Coronary artery (tissue), 2 donors: ENCODE results near the gene MYH13.

Experiments used
- DNase-seq: peaks from one replicate; pipeline ENCODE4 v3.0.0-alpha.2; 2017; ENCODE audit warnings: low spot score
- H3K27ac ChIP-seq, 2 donors: fragments of 200-600 bp; sonication (generic); one replicate each; pipeline ENCODE4 v1.5.1; 2016 to 2019
- H3K4me3 ChIP-seq: fragments of 200-600 bp; sonication (generic); 2 replicates; pipeline ENCODE4 v1.5.1; 2016; ENCODE audit warnings: mild to moderate bottlenecking, moderate library complexity
- TF ChIP-seq, protein P1 (sequence below): fragments of 200-600 bp; sonication (generic); IDR thresholded peaks from one replicate; pipeline ENCODE4 v1.5.1; 2019; ENCODE audit warnings: antibody characterized with exemption

Gene MYH13

DNA sequence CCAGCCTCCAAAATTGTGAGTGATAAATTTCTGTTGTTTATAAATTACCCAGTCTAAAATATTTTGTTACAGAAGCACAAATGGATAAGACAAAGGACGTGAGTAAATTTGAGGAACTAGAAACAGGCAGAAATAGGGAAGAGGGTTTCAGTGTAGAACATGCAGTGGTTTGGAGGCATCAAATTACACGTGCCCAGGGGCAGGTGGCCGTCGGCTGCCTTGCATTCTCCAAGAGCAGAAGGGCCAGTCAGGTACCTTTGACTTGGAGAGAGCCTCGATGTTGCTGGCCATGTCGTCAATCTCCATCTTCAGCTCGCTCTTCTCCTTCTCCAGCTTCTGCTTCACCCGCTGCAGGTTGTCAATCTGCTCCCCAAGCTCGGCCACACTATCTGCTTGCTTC is 54.3 kb downstream of the MYH13 start:
- TF ChIP-seq, protein P1, sequence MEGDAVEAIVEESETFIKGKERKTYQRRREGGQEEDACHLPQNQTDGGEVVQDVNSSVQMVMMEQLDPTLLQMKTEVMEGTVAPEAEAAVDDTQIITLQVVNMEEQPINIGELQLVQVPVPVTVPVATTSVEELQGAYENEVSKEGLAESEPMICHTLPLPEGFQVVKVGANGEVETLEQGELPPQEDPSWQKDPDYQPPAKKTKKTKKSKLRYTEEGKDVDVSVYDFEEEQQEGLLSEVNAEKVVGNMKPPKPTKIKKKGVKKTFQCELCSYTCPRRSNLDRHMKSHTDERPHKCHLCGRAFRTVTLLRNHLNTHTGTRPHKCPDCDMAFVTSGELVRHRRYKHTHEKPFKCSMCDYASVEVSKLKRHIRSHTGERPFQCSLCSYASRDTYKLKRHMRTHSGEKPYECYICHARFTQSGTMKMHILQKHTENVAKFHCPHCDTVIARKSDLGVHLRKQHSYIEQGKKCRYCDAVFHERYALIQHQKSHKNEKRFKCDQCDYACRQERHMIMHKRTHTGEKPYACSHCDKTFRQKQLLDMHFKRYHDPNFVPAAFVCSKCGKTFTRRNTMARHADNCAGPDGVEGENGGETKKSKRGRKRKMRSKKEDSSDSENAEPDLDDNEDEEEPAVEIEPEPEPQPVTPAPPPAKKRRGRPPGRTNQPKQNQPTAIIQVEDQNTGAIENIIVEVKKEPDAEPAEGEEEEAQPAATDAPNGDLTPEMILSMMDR = no peak

DNA sequence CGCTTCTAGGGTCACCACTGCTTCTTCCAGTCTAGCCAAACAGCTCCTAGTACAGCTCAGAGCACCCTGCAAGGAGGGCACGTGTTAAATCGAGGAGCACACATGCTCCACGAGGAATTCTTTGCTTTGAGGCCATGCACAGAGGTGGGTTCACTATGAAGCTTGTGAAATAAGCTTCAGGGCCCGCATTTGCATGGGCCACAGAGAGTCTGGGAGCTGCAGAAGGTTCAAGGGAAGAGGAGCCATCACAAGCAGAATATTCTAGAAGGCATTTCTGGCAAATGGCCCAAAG is 55.3 kb downstream of the MYH13 start:
- H3K27ac ChIP-seq = no peak overlapping the region
- no peak for DNase-seq
- TF ChIP-seq, protein P1 = no peak
- H3K4me3 ChIP-seq = no peak overlapping the region

More for the DNA sequence above, 54.3 kb downstream of the MYH13 start:
- no peak for DNase-seq
- Histone ChIP-seq H3K4me3 (no peak overlapping the region), H3K27ac (no peak overlapping the region)

DNA sequence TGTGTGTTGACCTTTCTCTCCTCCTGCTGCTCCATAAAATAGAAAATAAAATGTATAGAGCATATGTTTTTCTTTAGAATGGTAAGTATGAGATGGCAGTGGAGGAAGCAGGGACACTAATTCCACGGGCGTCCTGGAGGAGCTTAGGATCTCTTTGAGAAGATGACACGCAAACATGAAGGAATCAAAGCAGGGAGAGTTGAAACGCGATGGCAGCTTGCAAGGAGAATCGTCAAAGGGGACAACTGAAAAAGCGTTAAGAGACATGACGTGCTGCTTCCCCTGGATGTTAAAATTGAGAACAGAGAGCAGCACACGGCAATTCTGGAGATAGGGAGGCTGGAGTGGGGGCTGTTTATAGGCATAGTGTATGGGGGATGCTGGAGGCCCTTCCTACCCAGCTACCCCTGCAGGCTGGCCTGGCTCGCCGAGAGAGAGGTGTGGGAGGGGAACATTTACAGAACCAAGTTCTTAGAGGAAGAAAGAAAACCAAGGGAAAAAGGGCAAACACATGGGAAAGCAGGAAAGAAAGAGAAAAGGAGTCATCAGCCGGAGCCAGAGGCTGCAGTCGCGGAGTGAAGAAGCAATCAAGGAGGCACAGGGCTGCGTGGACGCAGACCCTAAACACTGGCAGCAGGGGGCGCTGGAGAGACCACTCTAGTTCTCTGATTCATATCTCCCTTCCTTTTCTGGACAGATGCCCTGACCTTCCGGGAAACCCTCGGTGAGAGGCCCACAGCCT is 55.8 kb downstream of the MYH13 start:
- Histone ChIP-seq H3K27ac (no peak overlapping the region), H3K4me3 (no peak overlapping the region)
- DNase-seq = no peak
- TF ChIP-seq, protein P1 = peak; percentile 29

DNA sequence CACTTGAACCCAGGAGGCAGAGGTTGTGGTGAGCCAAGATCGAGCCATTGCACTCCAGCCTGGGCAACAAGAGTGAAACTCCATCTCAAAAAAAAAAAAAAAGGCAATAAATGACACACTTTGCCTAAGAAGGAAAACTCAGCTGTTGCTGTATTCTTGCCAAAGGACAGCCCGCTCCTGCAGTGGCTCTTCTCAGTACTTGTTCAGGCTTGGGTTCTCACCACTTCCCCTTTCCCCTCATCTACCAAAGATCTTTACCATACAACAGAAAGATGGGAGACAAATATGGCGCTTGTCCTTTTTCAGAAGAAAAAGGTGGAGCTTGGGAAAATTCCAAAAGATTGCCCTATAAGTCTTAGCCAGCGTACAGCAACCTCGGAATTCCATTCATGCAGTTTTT is 58.5 kb downstream of the MYH13 start:
- H3K27ac ChIP-seq = no peak overlapping the region
- H3K4me3 ChIP-seq = no peak overlapping the region
- TF ChIP-seq, protein P1 = no peak
- DNase-seq = no peak

DNA sequence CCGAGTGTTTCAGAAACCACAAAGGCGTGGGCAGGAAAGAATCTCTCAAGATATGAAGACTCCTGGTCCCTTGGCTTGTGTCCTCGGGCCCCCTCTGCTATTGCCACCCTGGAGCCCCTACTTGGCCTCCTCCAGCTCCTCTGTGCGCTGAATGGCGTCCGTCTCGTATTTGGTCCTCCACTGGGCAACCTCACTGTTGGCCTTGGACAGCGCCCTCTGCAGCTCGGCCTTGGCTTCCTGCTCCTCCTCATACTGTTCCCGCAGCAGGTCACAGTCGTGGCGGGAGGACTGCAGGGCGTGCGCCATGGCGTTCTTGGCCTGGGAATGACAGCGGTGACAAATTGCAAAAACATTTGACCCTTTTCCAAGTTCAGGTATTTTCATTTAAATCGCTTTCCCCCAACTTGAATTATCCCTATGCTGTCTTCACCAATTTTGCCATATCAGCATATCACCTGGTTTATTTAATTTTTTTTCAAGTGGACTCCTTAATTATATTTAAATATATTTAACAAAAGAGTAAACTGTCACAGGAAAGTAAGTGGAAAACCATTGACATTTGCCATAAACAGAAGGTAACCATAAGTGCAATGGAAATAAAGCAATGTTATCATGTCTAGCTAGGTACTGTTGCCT is 59.7 kb downstream of the MYH13 start:
- Histone ChIP-seq H3K27ac (no peak overlapping the region), H3K4me3 (no peak overlapping the region)
- TF ChIP-seq, protein P1 = no peak
- DNase-seq = no peak

DNA sequence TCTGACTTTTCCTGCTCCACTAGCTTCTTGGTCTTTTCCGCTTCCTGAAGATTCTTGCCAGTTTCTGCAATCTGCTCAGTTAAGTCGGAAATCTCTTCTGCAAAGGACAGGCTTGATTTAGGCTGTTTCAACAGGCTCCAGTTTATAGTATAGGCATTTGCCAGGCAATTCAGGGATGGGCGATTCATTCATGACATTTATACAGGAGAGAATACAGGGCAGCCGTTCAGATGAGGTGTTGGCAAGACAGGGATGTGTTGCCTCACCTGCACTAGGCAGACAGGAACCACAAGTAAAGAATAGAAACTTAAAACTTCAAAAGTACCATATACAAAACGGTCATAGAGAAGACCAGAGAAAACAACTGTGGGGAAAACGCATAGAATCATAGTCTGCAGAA is 61.7 kb downstream of the MYH13 start:
- Histone ChIP-seq H3K4me3 (no peak overlapping the region), H3K27ac (no peak overlapping the region)
- TF ChIP-seq, protein P1 = no peak
- DNase-seq = no peak
